OCI-LY1 (cell line): ENCODE results near the gene CALR3.

Source experiments
- EZH2 ChIP-seq: fragments of 200-600 bp; sonication (generic), shearing (Covaris generic); IDR thresholded peaks from 2 replicates; pipeline ENCODE4 v1.8.0; 2017; ENCODE audit warnings: borderline replicate concordance, mixed run types, mild to moderate bottlenecking, antibody characterized with exemption, low read length, moderate library complexity, mixed read lengths
- TF ChIP-seq, protein P1 (sequence below): fragments of 200-600 bp; sonication (generic), shearing (Covaris generic); IDR thresholded peaks from 2 replicates; pipeline ENCODE4 v1.5.1; 2017; ENCODE audit warnings: mild to moderate bottlenecking, antibody characterized with exemption, low read length, moderate library complexity, mixed read lengths

DNA sequence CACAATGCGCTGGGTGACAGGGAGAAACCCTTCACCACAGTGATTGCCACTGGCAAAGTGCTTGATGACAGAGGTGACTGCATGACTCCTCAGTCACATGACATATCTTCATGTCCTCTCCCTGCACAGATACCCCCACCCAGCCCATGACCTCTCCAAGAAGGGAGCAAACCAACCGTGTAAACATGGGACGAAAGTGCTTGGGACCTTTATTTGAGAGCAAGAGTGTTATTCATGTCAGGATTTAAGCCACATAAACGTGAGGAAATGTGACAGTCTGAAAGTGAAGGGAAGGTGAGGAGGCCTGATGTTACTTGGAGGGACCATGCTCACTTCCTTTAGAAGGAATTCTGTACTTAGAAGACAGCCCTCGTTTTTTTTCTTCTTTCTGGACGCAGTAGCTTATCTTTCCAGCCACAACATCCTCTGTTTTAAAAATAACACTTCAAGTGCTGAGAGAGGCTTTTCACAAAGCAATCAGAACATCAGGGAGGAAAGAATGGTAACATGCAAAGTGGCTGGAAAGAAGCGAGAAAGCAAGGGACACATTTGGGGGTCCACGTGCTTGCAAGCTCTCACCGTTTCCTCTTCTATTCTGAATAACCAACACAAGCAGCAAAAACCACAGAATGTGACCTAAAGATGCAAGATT, 59.8 kb downstream of the CALR3 start:
- TF ChIP-seq, protein P1, sequence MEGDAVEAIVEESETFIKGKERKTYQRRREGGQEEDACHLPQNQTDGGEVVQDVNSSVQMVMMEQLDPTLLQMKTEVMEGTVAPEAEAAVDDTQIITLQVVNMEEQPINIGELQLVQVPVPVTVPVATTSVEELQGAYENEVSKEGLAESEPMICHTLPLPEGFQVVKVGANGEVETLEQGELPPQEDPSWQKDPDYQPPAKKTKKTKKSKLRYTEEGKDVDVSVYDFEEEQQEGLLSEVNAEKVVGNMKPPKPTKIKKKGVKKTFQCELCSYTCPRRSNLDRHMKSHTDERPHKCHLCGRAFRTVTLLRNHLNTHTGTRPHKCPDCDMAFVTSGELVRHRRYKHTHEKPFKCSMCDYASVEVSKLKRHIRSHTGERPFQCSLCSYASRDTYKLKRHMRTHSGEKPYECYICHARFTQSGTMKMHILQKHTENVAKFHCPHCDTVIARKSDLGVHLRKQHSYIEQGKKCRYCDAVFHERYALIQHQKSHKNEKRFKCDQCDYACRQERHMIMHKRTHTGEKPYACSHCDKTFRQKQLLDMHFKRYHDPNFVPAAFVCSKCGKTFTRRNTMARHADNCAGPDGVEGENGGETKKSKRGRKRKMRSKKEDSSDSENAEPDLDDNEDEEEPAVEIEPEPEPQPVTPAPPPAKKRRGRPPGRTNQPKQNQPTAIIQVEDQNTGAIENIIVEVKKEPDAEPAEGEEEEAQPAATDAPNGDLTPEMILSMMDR, result no peak
- no peak for TF ChIP-seq EZH2
